Neuron (in vitro differentiated cells): ENCODE results near the gene DEAF1.
"Not testable (repeated sequence)": the region's sequence is repeated elsewhere in the genome, so short reads cannot be mapped to it uniquely, and the experiment has no call there.

Source experiments
- H2AFZ ChIP-seq: one replicate; pipeline ENCODE4 v1.6.1; 2013; ENCODE audit warnings: low read depth, mild to moderate bottlenecking, inconsistent platforms, low read length, moderate library complexity
- H3K27me3 ChIP-seq: one replicate; pipeline ENCODE4 v1.6.1; 2013; ENCODE audit warnings: low read length; ENCODE audit not compliant: insufficient read depth
- H3K36me3 ChIP-seq: one replicate; pipeline ENCODE4 v1.6.1; 2013; ENCODE audit warnings: low read length; ENCODE audit not compliant: insufficient read depth
- H3K4me1 ChIP-seq: one replicate; pipeline ENCODE4 v1.6.1; 2013; ENCODE audit warnings: low read length; ENCODE audit not compliant: insufficient read depth
- H3K4me3 ChIP-seq: 2 replicates; pipeline ENCODE4 v1.5.1; 2013; ENCODE audit warnings: mild to moderate bottlenecking, low read length, moderate library complexity
- H3K9me3 ChIP-seq: one replicate; pipeline ENCODE4 v1.6.1; 2013; ENCODE audit warnings: low read length

DEAF1 gene

DNA sequence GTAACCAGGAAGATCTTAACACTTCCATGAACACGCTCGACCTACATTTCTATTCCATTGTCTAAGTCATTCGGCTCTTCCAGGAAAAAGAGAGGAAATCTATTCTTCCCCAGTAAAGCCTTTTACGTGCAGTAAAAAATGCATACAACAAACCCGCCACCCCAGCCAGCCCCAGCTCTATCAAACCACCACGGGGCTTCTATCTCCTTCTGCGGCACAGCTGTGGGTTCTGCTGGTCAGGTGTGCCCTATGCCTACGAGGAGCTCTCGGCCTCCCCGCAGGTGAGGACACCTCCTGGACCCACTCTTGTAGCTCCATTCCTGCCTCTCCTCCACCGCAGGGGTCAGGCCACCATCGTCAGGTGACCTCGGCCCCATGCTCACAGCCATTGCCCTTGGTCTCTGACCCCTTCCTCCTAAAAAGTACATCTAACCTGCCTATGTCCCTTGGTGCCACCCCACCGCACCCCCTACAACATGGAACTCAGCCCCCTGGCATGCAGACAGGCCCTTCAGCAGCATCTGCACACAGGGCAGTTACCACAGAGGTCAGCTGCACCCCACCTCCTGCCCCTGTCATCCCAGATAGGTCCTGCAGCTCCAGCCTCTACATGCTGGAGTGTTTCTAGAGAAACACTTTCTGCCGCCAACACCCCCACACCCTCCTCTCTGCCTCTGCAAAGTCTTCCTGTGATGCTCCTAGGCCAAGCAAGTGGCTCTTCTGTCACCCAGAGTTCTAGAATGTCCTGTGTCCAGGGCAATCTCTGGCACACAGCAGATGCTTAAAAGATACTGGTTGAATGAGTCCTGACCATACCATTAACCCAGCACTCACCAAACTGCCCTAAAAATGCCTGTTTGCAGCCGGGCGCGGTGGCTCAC, 3.1 kb downstream of the DEAF1 start:
- H3K4me3 ChIP-seq, result no peak overlapping the region
- H3K27me3 ChIP-seq, result no peaks in the 10 kb centered on the region
- H3K9me3 ChIP-seq, result no peaks in the 10 kb centered on the region
- peaks cover 35% of the 10 kb centered on the region for H3K36me3 ChIP-seq
- no peak overlapping the region for H2AFZ ChIP-seq
- H3K4me1 ChIP-seq, result peaks cover 22% of the 10 kb centered on the region

DNA sequence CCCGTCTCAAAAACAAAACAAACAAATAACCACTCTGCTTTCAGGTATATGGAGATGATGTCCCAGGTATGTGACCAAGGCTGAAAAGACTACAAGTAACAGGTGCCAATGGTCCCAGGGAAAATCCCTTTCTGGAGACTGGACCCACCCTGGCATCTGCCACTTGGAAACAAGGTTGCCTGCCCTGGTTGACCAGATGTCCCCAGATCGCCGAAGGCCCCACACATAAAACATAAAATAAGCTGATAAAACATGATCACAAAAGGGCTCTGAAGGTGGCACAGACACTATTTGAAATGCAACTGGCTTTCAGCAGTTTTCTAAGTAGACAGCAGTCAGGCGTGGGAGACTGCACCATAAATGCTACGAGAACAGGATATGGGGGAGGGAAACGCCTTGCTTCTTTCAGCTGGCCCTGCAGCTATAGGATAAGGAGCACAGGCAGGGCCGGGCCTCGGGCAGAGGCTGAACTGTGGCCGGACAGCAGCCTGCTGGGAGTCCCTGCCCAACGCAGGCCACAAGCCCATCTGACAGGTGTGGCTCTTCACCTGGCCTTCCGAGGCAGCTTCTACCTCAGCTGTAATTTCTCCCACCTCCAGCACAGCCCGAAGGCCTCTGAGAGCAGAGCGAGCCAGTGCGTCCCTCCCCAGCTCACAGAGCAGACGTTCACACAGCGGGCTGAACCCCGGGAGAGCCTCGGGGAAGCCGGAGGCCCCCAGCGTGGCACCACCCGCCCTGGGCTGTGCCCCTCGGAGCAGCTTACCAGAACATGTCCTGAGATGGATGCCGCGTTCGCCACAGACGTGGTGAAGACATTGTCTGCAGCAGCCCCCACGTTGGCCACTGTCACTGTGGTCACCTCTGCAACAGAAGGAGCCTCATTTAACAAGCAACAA, 4.0 kb downstream of the DEAF1 start:
- Histone ChIP-seq H2AFZ (no peak overlapping the region), H3K36me3 (peaks cover 44% of the 10 kb centered on the region), H3K9me3 (no peaks in the 10 kb centered on the region), H3K4me1 (peaks cover 17% of the 10 kb centered on the region), H3K27me3 (no peaks in the 10 kb centered on the region), H3K4me3 (no peak overlapping the region)

DNA sequence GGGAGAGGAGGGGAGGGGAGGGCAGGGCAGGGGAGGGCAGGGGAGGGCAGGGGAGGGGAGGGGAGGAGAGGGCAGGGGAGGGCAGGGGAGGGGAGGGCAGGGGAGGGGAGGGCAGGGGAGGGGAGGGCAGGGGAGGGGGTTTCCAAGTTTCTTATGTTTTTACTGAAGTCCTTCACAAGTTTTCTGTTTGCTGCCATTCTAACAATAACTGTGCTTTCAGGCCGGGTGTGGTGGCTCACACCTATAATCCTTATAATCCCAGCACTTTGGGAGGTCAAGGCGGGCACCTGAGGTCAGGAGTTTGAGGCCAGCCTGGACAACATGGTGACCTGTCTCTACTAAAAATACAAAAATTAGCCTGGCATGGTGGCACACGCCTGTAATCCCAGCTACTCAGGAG, 4.8 kb downstream of the DEAF1 start:
- H3K4me3 ChIP-seq, H3K9me3 ChIP-seq, H2AFZ ChIP-seq, H3K27me3 ChIP-seq: not testable (repeated sequence)
- Histone ChIP-seq H3K36me3 (peaks cover 47% of the 10 kb centered on the region), H3K4me1 (peaks cover 17% of the 10 kb centered on the region)

DNA sequence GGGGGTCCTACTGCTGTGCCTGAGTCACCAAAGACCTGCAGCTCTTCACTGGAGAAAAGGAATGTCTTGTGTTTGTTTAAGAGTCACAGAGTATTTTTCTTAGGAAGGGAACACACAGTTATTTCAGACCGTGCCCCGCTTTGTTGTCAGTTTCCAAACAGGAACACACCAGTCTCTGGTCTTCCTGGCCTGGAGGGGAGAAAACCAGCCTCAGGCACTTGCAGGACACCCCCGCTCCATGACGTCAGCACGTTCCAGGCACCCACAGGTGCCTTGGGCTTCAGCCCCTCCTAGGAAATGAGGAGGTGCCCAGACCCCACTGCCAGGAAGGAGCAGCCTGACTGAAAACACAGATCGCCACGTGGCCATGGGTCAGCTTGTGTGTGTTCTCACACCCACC, 5.4 kb downstream of the DEAF1 start:
- Histone ChIP-seq H2AFZ (no peak overlapping the region), H3K9me3 (no peaks in the 10 kb centered on the region), H3K4me3 (no peak overlapping the region), H3K4me1 (peaks cover 17% of the 10 kb centered on the region), H3K27me3 (no peaks in the 10 kb centered on the region), H3K36me3 (peaks cover 49% of the 10 kb centered on the region)

DNA sequence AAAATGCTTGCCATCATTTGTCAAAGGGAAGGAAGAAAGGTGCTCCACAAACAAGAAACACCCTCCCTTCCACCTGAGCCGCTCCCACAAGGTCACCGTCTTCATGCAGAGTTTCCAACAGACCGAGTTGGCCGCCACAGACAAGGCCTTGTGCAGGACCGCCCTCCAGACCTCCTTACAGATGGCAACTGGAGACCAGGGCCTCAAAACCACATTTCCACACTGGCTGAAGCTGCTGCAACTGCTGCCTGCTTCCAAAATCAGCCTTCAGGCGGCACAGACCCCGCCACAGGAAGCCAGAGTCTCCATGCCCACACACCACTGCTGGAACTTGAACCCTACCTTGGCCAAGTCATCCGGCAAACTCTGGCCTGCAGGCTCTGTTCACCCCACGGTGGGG, 6.3 kb downstream of the DEAF1 start:
- Histone ChIP-seq H3K36me3 (peaks cover 57% of the 10 kb centered on the region), H3K4me3 (no peak overlapping the region), H3K9me3 (no peaks in the 10 kb centered on the region), H3K27me3 (no peaks in the 10 kb centered on the region), H3K4me1 (peaks cover 8% of the 10 kb centered on the region), H2AFZ (no peak overlapping the region)

DNA sequence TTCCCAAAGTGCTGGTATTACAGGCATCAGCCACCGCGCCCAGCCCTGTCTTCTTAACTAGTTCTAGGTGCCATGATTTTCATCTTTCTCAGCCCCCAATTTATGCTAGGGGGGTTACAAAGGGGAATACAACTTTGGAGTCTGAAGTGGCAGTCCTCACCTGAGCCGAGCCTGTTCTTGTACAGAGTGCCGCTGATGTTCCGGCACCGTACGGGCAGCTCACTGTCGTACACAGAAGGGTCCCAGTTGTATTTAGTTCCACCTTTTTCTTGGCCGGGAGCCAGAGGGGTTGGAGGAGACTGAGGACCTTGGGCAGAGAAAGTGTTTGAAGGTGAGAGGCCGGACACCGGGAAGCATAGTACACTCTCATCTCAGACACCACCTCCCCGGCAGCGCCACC, 7.3 kb downstream of the DEAF1 start:
- Histone ChIP-seq H2AFZ (no peak overlapping the region), H3K36me3 (peaks cover 65% of the 10 kb centered on the region), H3K4me3 (no peak overlapping the region), H3K27me3 (no peaks in the 10 kb centered on the region), H3K9me3 (no peaks in the 10 kb centered on the region), H3K4me1 (no peaks in the 10 kb centered on the region)

DNA sequence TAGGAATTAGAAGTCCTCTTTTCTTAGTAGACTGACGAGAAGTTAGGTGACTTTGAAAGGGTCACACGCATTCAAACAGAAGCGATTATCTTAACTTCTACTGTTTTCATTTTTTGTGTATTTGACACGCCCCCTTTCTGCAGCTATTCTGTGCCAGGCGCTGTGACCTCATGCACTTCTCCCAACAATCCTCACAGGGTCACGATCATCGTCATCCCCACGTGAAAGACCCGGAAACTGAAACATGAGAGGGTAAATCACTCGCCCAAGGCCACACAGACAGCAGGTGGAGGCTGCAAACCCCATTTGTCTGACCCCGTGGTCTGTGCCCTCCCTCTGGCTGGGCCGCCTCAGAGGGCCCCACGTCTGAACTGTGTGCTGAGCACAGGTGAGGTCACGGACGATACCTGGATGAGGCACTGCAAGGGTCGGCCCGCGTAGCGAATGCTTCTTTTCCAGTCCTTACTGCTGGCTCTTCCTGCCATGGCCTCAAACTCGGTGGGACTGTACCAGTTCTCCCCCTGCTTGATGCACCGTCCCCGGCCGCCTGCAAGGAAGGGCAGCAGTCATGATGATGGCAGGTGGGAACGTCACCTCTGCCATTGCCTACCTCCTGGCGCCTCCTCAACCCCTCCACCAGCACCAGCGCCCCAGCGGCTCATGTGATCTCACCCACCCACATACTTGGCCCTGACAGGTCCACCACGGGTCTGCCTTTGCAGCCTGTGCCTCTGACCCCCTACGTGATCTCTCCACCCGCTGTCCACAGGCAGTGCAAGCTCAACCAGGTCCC, 8.4 kb downstream of the DEAF1 start:
- no peaks in the 10 kb centered on the region for H3K27me3 ChIP-seq
- peaks cover 76% of the 10 kb centered on the region for H3K36me3 ChIP-seq
- H2AFZ ChIP-seq, result no peak overlapping the region
- H3K4me1 ChIP-seq, result no peaks in the 10 kb centered on the region
- no peak overlapping the region for H3K4me3 ChIP-seq
- no peaks in the 10 kb centered on the region for H3K9me3 ChIP-seq

DNA sequence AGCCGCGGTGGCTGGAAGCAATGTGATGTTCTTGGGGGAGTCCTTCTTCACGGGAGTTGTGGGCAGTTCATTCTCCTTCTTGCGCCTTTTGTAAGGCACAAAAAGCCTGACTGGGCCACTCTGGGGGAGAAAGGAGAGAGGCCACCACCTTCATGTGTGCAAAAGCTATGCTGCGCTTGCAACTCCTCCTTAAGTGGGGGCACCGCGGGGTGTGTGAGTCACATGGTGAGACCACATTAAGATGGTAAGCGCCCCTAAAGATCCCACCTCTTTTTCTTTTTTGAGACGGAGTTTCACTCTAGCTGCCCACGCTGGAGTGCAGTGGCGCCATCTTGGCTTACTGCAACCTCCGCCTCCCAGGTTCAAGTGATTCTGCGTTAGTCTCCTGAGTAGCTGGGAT, 14.1 kb downstream of the DEAF1 start:
- no peak overlapping the region for H3K4me3 ChIP-seq
- peaks cover 70% of the 10 kb centered on the region for H3K36me3 ChIP-seq
- H3K4me1 ChIP-seq, result no peaks in the 10 kb centered on the region
- H3K9me3 ChIP-seq, result no peaks in the 10 kb centered on the region
- H3K27me3 ChIP-seq, result no peaks in the 10 kb centered on the region
- no peak overlapping the region for H2AFZ ChIP-seq

DNA sequence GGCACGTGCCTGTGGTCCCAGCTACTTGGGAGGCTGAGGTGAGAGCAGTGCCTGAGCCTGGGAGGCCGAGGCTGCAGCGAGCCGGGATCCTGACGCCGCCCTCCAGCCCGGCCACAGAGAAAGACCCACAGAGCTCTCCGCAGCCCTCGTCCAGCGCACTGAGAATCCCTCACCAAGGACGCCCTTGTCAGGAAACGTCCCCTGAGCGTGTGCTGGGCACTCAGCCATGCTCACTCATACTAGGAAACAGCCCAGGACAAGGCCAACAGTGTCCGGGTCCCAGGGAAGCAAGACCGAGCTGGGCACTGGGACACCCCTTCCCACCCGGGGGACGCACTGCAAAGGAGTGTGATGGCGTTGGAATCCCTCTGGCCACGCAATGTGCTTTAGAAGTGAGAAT, 14.5 kb downstream of the DEAF1 start:
- peaks cover 70% of the 10 kb centered on the region for H3K36me3 ChIP-seq
- no peaks in the 10 kb centered on the region for H3K9me3 ChIP-seq
- no peak overlapping the region for H2AFZ ChIP-seq
- no peaks in the 10 kb centered on the region for H3K27me3 ChIP-seq
- no peaks in the 10 kb centered on the region for H3K4me1 ChIP-seq
- H3K4me3 ChIP-seq, result no peak overlapping the region

DNA sequence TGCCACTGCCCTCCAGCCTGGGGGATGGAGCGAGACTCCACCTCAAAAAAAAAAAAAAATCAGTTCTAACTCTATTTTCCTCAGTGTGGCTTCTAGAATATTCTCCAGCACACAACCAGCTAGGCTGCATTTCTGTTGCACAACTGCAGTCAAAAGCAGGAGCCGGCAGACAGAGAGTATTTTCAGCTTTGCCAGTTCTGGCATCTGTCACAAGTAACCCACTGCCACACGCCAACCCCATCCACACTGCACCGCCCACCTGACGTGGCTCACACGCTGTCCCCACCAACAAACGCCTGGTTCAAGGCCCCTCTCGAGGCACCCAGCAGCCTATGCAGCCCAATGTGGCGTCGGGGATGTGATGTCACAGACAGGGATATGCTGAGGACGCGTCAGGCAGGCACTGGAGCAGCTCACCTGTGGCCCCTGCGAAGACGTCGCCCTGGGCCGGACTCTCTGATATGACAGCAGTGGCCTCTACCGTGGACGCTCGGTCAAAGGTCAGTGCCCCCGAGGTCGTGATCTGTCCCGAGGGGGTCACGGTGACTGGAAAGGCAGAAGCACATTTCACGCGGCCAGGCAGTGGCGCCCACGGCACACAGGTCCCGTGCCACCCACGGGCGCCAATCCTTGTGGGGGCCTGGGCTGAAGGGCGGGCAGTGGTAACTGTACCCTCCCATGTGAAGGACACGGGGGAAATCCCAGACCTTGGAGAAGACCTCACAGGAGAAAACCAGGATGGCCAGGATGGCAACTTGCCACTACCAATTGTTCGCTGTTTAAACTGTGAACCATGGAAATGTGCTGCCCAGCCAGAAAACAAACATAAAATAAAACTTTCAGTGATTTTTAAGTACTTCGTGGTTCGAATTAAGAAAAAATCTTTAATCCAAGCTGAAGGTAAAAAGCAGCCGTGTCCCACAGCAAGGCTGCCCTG, 15.5 kb downstream of the DEAF1 start:
- H3K36me3 ChIP-seq, result peaks cover 71% of the 10 kb centered on the region
- no peak overlapping the region for H2AFZ ChIP-seq
- no peaks in the 10 kb centered on the region for H3K4me1 ChIP-seq
- no peaks in the 10 kb centered on the region for H3K9me3 ChIP-seq
- H3K27me3 ChIP-seq, result no peaks in the 10 kb centered on the region
- no peak overlapping the region for H3K4me3 ChIP-seq

DNA sequence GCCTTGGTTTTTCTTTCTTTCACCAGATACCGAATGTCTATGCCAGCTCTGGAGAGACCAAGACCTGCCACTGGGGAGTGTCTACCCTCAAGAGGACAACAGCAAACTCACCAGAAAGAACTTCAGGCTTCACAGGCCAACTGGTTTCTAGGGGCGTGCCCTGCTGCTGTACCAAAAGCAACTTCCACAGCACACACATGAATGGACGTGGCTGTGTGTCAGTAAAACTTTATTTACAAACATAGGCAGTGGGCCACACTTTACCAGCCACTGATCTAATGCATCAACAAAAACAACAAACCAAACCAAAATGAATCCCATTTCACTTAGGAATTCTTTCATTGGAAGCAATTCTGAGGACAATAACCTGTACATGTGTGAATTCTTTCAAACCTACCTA, 16.7 kb downstream of the DEAF1 start:
- peaks cover 72% of the 10 kb centered on the region for H3K36me3 ChIP-seq
- no peaks in the 10 kb centered on the region for H3K9me3 ChIP-seq
- no peak overlapping the region for H2AFZ ChIP-seq
- no peaks in the 10 kb centered on the region for H3K4me1 ChIP-seq
- H3K27me3 ChIP-seq, result no peaks in the 10 kb centered on the region
- H3K4me3 ChIP-seq, result no peak overlapping the region

DNA sequence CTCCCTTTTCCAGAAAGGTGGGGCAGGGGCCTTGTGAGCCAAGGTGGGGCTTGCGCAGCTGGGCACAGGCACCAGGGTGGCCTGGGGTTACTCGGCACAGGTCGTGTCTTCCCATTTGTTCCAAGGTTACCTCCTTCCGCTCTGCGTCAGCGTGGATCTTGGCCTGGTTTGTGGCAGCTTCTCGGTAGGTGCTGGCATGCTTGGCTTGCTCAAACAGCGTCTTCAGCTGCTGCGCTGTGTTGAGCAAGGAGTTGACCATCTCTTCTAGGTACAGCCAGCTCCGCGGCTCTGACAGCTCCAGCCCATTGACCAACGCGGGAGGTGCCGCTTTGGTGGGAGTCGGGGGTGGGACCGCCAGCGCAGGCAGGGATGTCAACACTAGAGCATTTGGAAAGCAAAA, 20.6 kb downstream of the DEAF1 start:
- H3K36me3 ChIP-seq, result peaks cover 50% of the 10 kb centered on the region
- H2AFZ ChIP-seq, result no peak overlapping the region
- no peaks in the 10 kb centered on the region for H3K27me3 ChIP-seq
- no peak overlapping the region for H3K4me3 ChIP-seq
- H3K4me1 ChIP-seq, result no peaks in the 10 kb centered on the region
- no peaks in the 10 kb centered on the region for H3K9me3 ChIP-seq
